ENCODE results near the gene VOPP1. TPM values are rescaled to one million over a fixed set of nuclear protein-coding genes. Genes with fewer than 3 reads are reported as not detected.

The VOPP1 gene
- total RNA-seq, 1 experiment from 2014 or later, result 30.3 TPM

DNA sequence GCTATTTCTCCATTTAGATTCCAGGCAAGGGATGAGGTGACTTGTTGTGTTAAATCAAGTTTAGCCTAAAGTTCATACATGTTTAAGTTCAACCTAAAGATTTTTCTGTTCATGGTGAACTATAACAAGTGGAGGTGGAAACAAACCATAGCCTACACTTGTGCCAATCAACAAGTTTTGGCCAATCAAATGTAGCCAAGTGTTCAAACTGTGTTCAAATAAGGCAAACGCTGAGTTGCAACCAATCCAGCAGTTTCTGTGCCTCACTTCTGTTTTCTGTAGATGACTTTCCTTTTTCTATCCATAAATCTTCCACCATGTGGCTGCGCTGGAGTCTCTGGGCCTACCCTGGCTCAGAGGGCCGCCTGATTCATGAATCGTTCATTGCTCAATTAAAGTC, 4.5 kb upstream of the VOPP1 start:
- TF ChIP-seq, protein P1, sequence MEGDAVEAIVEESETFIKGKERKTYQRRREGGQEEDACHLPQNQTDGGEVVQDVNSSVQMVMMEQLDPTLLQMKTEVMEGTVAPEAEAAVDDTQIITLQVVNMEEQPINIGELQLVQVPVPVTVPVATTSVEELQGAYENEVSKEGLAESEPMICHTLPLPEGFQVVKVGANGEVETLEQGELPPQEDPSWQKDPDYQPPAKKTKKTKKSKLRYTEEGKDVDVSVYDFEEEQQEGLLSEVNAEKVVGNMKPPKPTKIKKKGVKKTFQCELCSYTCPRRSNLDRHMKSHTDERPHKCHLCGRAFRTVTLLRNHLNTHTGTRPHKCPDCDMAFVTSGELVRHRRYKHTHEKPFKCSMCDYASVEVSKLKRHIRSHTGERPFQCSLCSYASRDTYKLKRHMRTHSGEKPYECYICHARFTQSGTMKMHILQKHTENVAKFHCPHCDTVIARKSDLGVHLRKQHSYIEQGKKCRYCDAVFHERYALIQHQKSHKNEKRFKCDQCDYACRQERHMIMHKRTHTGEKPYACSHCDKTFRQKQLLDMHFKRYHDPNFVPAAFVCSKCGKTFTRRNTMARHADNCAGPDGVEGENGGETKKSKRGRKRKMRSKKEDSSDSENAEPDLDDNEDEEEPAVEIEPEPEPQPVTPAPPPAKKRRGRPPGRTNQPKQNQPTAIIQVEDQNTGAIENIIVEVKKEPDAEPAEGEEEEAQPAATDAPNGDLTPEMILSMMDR (IDR thresholded peaks at IDR 0.05 in 2 of 3, conservative IDR thresholded peaks at IDR 0.05 in 1 of 3; ENCODE audit: borderline replicate concordance in 1 of 3, insufficient read depth in 1 of 3, low read depth in 2 of 3, low read length in 2 of 3), result no peak
- TF ChIP-seq SRF (IDR thresholded peaks at IDR 0.05; ENCODE audit: low read depth), result no peak
- TF ChIP-seq SP1 (IDR thresholded peaks at IDR 0.05; ENCODE audit: low read depth), result no peak
- no peak for TF ChIP-seq FOSL1 (IDR thresholded peaks at IDR 0.05; ENCODE audit: low read depth)
- no peak for TF ChIP-seq TCF7L2 (IDR thresholded peaks at IDR 0.05; ENCODE audit: borderline replicate concordance, extremely low read depth, insufficient read depth, insufficient read length)
- no peak for TF ChIP-seq EZH2phosphoT487 (IDR thresholded peaks at IDR 0.05; ENCODE audit: borderline replicate concordance)
- no peak for TF ChIP-seq SIN3A (IDR thresholded peaks at IDR 0.05; ENCODE audit: low read depth)
- POLR2A ChIA-PET, result no interaction called here
- Histone ChIP-seq H2AFZ (ENCODE audit: low read depth, low read length, poor library complexity, severe bottlenecking) (no peak overlapping the region), H3K4me2 (ENCODE audit: low read length) (no peak overlapping the region), H3K4me1 (ENCODE audit: control insufficient read depth in 1 of 2, insufficient read depth in 2 of 2, low read length in 2 of 2) (peaks cover 18 to 21% of the 10 kb centered on the region in 2 experiments), H3K9me2 (ENCODE audit: insufficient read depth) (no peaks in the 10 kb centered on the region), H3K9ac (ENCODE audit: low read length) (no peak overlapping the region), H3K27ac (ENCODE audit: low read depth, low read length) (no peak overlapping the region), H3K79me2 (ENCODE audit: insufficient read depth, low read length) (peaks cover 1% of the 10 kb centered on the region; the same call in 1 of the 2 replicates), H3K36me3 (ENCODE audit: control insufficient read depth in 1 of 2, insufficient read depth in 2 of 2, low read length in 2 of 2) (no peaks in the 10 kb centered on the region), H3K9me3 (ENCODE audit: control insufficient read depth in 1 of 2, insufficient read depth in 1 of 2, low read depth in 1 of 2, low read length in 2 of 2) (no peaks in the 10 kb centered on the region), H4K20me1 (ENCODE audit: insufficient read depth) (no peaks in the 10 kb centered on the region), H3K27me3 (ENCODE audit: insufficient read depth, low read length) (no peaks in the 10 kb centered on the region), H3K4me3 (replicated peaks in 1 of 2; ENCODE audit: low read depth in 1 of 2, low read length in 2 of 2) (no peak overlapping the region)
- BruUV-seq (replicated peaks), result no TSS peak
- DNase-seq (ENCODE audit: low read depth, low spot score) (no peak), ATAC-seq (no peak)
- RAD21 ChIA-PET (ENCODE audit: low non-redundant PET in 1 of 2, low total read pairs in 2 of 2, uncharacterized antibody in 2 of 2, unreplicated experiment in 2 of 2), result no interaction called here
- CTCF ChIA-PET, result no interaction called here
- intact Hi-C loops (cut with micrococcal nuclease), result no loop called here

GRCh38 chr7:55575733-55576132, 3.4 kb upstream of the VOPP1 start:
- H3K9me3 ChIP-seq (ENCODE audit: control insufficient read depth in 1 of 2, insufficient read depth in 1 of 2, low read depth in 1 of 2, low read length in 2 of 2), result no peaks in the 10 kb centered on the region
- H3K4me3 ChIP-seq (replicated peaks in 1 of 2; ENCODE audit: low read depth in 1 of 2, low read length in 2 of 2), result no peak overlapping the region
- no peak for TF ChIP-seq TCF7L2 (IDR thresholded peaks at IDR 0.05; ENCODE audit: borderline replicate concordance, extremely low read depth, insufficient read depth, insufficient read length)
- TF ChIP-seq, protein P2, sequence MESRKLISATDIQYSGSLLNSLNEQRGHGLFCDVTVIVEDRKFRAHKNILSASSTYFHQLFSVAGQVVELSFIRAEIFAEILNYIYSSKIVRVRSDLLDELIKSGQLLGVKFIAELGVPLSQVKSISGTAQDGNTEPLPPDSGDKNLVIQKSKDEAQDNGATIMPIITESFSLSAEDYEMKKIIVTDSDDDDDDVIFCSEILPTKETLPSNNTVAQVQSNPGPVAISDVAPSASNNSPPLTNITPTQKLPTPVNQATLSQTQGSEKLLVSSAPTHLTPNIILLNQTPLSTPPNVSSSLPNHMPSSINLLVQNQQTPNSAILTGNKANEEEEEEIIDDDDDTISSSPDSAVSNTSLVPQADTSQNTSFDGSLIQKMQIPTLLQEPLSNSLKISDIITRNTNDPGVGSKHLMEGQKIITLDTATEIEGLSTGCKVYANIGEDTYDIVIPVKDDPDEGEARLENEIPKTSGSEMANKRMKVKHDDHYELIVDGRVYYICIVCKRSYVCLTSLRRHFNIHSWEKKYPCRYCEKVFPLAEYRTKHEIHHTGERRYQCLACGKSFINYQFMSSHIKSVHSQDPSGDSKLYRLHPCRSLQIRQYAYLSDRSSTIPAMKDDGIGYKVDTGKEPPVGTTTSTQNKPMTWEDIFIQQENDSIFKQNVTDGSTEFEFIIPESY (IDR thresholded peaks at IDR 0.05; ENCODE audit: extremely low read depth, insufficient replicate concordance, low read length), result no peak
- no peak for TF ChIP-seq SIN3A (IDR thresholded peaks at IDR 0.05; ENCODE audit: low read depth)
- TF ChIP-seq POLR2AphosphoS5 (IDR thresholded peaks at IDR 0.05; ENCODE audit: low read depth, low read length), result no peak
- TF ChIP-seq, protein P3, sequence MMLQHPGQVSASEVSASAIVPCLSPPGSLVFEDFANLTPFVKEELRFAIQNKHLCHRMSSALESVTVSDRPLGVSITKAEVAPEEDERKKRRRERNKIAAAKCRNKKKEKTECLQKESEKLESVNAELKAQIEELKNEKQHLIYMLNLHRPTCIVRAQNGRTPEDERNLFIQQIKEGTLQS (IDR thresholded peaks at IDR 0.05), result no peak
- no peak for TF ChIP-seq ZFX (IDR thresholded peaks at IDR 0.05)
- no peak for TF ChIP-seq POLR2A (IDR thresholded peaks at IDR 0.05; ENCODE audit: borderline replicate concordance, extremely low read depth, insufficient read depth, insufficient read length)
- no peak for TF ChIP-seq EGR1 (IDR thresholded peaks at IDR 0.05; ENCODE audit: low read depth)
- no peak for TF ChIP-seq SP1 (IDR thresholded peaks at IDR 0.05; ENCODE audit: low read depth)
- TF ChIP-seq MAX (IDR thresholded peaks at IDR 0.05), result no peak
- no peak for TF ChIP-seq JUND (IDR thresholded peaks at IDR 0.05)
- H3K9me2 ChIP-seq (ENCODE audit: insufficient read depth), result no peaks in the 10 kb centered on the region
- no peaks in the 10 kb centered on the region for H4K20me1 ChIP-seq (ENCODE audit: insufficient read depth)
- no peak overlapping the region for H2AFZ ChIP-seq (ENCODE audit: low read depth, low read length, poor library complexity, severe bottlenecking)
- no peak overlapping the region for H3K4me2 ChIP-seq (ENCODE audit: low read length)
- no peaks in the 10 kb centered on the region for H3K27me3 ChIP-seq (ENCODE audit: insufficient read depth, low read length)
- H3K36me3 ChIP-seq (ENCODE audit: control insufficient read depth in 1 of 2, insufficient read depth in 2 of 2, low read length in 2 of 2), result no peaks in the 10 kb centered on the region
- POLR2A ChIA-PET, result no interaction called here
- no peak overlapping the region for H3K9ac ChIP-seq (ENCODE audit: low read length)
- intact Hi-C loops (cut with micrococcal nuclease), result no loop called here
- peaks cover 21 to 29% of the 10 kb centered on the region in 2 experiments for H3K4me1 ChIP-seq (ENCODE audit: control insufficient read depth in 1 of 2, insufficient read depth in 2 of 2, low read length in 2 of 2)
- H3K27ac ChIP-seq (ENCODE audit: low read depth, low read length), result no peak overlapping the region
- CTCF ChIA-PET, result no interaction called here
- DNase-seq (ENCODE audit: low read depth, low spot score), result no peak
- BruUV-seq (replicated peaks), result no TSS peak
- H3K79me2 ChIP-seq (ENCODE audit: insufficient read depth, low read length), result peaks cover 10% of the 10 kb centered on the region
- no peak for ATAC-seq
- RAD21 ChIA-PET (ENCODE audit: low non-redundant PET in 1 of 2, low total read pairs in 2 of 2, uncharacterized antibody in 2 of 2, unreplicated experiment in 2 of 2), result no interaction called here

Measured in HCT116 (cell line).